T1000 (cell line): ENCODE data around the gene MTF1.

Experiments used
- DNase-seq: peaks from one replicate; lab custom pipeline; 2025; ENCODE audit warnings: mixed read lengths; lab: John Stamatoyannopoulos, UW

Gene MTF1

GRCh38 chr1:37867784-37868183 lies 8.4 kb upstream of the MTF1 start:
- DNase-seq, result no peak

- DNase-seq, result no peak
These were observed 7.1 kb upstream of the MTF1 start for GRCh38 chr1:37866491-37866890.

- no peak for DNase-seq
These were observed 6.1 kb upstream of the MTF1 start for GRCh38 chr1:37865348-37866120.

- DNase-seq, result no peak
These were observed 2.9 kb upstream of the MTF1 start for GRCh38 chr1:37862330-37862729.

GRCh38 chr1:37861151-37861550 lies 1.8 kb upstream of the MTF1 start:
- DNase-seq, result no peak

GRCh38 chr1:37860346-37860666 lies 914 bp upstream of the MTF1 start:
- no peak for DNase-seq

- no peak for DNase-seq
These were observed 373 bp downstream of the MTF1 start for GRCh38 chr1:37858931-37859506.

- no peak for DNase-seq
These were observed 5.0 kb downstream of the MTF1 start for GRCh38 chr1:37854406-37854805.

- no peak for DNase-seq
These were observed 6.2 kb downstream of the MTF1 start for GRCh38 chr1:37853157-37853556.

GRCh38 chr1:37851782-37852210 lies 7.6 kb downstream of the MTF1 start:
- DNase-seq, result no peak

- DNase-seq, result no peak
These were observed 8.1 kb downstream of the MTF1 start for GRCh38 chr1:37851262-37851661.

GRCh38 chr1:37850352-37850955 lies 8.9 kb downstream of the MTF1 start:
- DNase-seq, result no peak

GRCh38 chr1:37849480-37849879 lies 9.9 kb downstream of the MTF1 start:
- no peak for DNase-seq

GRCh38 chr1:37846647-37847339 lies 12.6 kb downstream of the MTF1 start:
- no peak for DNase-seq

- DNase-seq, result no peak
These were observed 13.6 kb downstream of the MTF1 start for GRCh38 chr1:37845786-37846185.

- no peak for DNase-seq
These were observed 14.2 kb downstream of the MTF1 start for GRCh38 chr1:37845049-37845646.

- DNase-seq, result no peak
These were observed 14.9 kb downstream of the MTF1 start for GRCh38 chr1:37844536-37844935.

- DNase-seq, result no peak
These were observed 17.7 kb downstream of the MTF1 start for GRCh38 chr1:37841652-37842051.

GRCh38 chr1:37840711-37841110 lies 18.7 kb downstream of the MTF1 start:
- no peak for DNase-seq

- DNase-seq, result no peak
These were observed 19.7 kb downstream of the MTF1 start for GRCh38 chr1:37839676-37840075.

- DNase-seq, result no peak
These were observed 22.6 kb downstream of the MTF1 start for GRCh38 chr1:37836788-37837187.

- DNase-seq, result no peak
These were observed 27.6 kb downstream of the MTF1 start for GRCh38 chr1:37831809-37832208.

- no peak for DNase-seq
These were observed 28.3 kb downstream of the MTF1 start for GRCh38 chr1:37831109-37831508.
